WTC11 (cell line): ENCODE measurements around the gene DPYSL3. TPM values are rescaled to one million over a fixed set of nuclear protein-coding genes. Genes with fewer than 3 reads are reported as not detected.

Experiments used
- FOXJ3 ChIP-seq: sonication (generic); formaldehyde crosslinking; IDR thresholded peaks from 2 replicates; pipeline ENCODE4 v1.9.0; 2021; ENCODE audit warnings: missing genetic modification reagents, mild to moderate bottlenecking, borderline replicate concordance
- TCF7 ChIP-seq: sonication (generic); formaldehyde crosslinking; IDR thresholded peaks from 2 replicates; pipeline ENCODE4 v1.8.0; 2022; ENCODE audit warnings: mild to moderate bottlenecking, low read depth, missing genetic modification reagents, moderate library complexity
- total RNA-seq: library from RNA; stranded (reverse); gene quantifications from 3 replicates; pipeline ENCODE4 v1.2.3, GENCODE V29; 2021
- TF ChIP-seq, protein P1 (sequence below): sonication (generic); formaldehyde crosslinking; IDR thresholded peaks from 2 replicates; pipeline ENCODE4 v1.8.0; 2023; ENCODE audit warnings: mild to moderate bottlenecking, missing genetic modification reagents
- TF ChIP-seq, protein P2 (sequence below): sonication (generic); formaldehyde crosslinking; IDR thresholded peaks from 2 replicates; pipeline ENCODE4 v1.8.0; 2022; ENCODE audit warnings: mild to moderate bottlenecking, missing genetic modification reagents
- TF ChIP-seq, protein P3 (sequence below): sonication (generic); formaldehyde crosslinking; IDR thresholded peaks from 2 replicates; pipeline ENCODE4 v1.8.0; 2022; ENCODE audit warnings: mild to moderate bottlenecking, missing genetic modification reagents
- TF ChIP-seq, protein P4 (sequence below): sonication (generic); formaldehyde crosslinking; IDR thresholded peaks from 2 replicates; pipeline ENCODE4 v1.8.1; 2023; ENCODE audit warnings: mild to moderate bottlenecking, missing genetic modification reagents, borderline replicate concordance
- TF ChIP-seq, protein P5 (sequence below): fragments of 250-450 bp; sonication (Bioruptor Pico); IDR thresholded peaks from 2 replicates; pipeline ENCODE4 v1.9.0; 2021; ENCODE audit warnings: mild to moderate bottlenecking

The DPYSL3 gene
- total RNA-seq, 1 experiment from 2014 or later, result 358 TPM

DNA sequence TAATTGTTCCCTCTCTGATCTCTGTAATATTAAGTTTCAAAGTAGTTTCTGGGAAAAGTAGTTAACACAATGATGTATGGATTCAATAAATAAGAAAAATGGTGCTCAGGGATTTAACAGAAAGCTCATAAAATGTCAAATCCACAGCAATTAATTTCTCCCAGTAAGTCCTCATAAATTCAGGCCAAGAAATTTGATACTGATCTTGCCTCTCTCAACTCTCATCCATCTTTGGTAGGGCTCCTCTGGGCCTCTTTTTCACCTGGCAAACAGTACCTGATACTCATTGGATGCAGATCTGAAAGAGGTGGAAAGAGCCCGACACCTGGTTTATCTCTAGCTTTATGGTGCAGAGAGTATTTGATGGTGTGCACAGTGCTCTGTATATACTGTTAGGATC, 168.9 kb downstream of the DPYSL3 start (continued):
- TF ChIP-seq, protein P1, sequence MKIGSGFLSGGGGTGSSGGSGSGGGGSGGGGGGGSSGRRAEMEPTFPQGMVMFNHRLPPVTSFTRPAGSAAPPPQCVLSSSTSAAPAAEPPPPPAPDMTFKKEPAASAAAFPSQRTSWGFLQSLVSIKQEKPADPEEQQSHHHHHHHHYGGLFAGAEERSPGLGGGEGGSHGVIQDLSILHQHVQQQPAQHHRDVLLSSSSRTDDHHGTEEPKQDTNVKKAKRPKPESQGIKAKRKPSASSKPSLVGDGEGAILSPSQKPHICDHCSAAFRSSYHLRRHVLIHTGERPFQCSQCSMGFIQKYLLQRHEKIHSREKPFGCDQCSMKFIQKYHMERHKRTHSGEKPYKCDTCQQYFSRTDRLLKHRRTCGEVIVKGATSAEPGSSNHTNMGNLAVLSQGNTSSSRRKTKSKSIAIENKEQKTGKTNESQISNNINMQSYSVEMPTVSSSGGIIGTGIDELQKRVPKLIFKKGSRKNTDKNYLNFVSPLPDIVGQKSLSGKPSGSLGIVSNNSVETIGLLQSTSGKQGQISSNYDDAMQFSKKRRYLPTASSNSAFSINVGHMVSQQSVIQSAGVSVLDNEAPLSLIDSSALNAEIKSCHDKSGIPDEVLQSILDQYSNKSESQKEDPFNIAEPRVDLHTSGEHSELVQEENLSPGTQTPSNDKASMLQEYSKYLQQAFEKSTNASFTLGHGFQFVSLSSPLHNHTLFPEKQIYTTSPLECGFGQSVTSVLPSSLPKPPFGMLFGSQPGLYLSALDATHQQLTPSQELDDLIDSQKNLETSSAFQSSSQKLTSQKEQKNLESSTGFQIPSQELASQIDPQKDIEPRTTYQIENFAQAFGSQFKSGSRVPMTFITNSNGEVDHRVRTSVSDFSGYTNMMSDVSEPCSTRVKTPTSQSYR (CRISPR knock-in tag), result no peak
- TF ChIP-seq, protein P2, sequence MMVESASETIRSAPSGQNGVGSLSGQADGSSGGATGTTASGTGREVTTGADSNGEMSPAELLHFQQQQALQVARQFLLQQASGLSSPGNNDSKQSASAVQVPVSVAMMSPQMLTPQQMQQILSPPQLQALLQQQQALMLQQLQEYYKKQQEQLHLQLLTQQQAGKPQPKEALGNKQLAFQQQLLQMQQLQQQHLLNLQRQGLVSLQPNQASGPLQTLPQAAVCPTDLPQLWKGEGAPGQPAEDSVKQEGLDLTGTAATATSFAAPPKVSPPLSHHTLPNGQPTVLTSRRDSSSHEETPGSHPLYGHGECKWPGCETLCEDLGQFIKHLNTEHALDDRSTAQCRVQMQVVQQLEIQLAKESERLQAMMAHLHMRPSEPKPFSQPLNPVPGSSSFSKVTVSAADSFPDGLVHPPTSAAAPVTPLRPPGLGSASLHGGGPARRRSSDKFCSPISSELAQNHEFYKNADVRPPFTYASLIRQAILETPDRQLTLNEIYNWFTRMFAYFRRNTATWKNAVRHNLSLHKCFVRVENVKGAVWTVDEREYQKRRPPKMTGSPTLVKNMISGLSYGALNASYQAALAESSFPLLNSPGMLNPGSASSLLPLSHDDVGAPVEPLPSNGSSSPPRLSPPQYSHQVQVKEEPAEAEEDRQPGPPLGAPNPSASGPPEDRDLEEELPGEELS (CRISPR knock-in tag), result no peak
- TF ChIP-seq, protein P3, sequence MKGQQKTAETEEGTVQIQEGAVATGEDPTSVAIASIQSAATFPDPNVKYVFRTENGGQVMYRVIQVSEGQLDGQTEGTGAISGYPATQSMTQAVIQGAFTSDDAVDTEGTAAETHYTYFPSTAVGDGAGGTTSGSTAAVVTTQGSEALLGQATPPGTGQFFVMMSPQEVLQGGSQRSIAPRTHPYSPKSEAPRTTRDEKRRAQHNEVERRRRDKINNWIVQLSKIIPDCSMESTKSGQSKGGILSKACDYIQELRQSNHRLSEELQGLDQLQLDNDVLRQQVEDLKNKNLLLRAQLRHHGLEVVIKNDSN, result no peak
- TF ChIP-seq, protein P4, sequence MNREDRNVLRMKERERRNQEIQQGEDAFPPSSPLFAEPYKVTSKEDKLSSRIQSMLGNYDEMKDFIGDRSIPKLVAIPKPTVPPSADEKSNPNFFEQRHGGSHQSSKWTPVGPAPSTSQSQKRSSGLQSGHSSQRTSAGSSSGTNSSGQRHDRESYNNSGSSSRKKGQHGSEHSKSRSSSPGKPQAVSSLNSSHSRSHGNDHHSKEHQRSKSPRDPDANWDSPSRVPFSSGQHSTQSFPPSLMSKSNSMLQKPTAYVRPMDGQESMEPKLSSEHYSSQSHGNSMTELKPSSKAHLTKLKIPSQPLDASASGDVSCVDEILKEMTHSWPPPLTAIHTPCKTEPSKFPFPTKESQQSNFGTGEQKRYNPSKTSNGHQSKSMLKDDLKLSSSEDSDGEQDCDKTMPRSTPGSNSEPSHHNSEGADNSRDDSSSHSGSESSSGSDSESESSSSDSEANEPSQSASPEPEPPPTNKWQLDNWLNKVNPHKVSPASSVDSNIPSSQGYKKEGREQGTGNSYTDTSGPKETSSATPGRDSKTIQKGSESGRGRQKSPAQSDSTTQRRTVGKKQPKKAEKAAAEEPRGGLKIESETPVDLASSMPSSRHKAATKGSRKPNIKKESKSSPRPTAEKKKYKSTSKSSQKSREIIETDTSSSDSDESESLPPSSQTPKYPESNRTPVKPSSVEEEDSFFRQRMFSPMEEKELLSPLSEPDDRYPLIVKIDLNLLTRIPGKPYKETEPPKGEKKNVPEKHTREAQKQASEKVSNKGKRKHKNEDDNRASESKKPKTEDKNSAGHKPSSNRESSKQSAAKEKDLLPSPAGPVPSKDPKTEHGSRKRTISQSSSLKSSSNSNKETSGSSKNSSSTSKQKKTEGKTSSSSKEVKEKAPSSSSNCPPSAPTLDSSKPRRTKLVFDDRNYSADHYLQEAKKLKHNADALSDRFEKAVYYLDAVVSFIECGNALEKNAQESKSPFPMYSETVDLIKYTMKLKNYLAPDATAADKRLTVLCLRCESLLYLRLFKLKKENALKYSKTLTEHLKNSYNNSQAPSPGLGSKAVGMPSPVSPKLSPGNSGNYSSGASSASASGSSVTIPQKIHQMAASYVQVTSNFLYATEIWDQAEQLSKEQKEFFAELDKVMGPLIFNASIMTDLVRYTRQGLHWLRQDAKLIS (CRISPR knock-in tag), result no peak
- TF ChIP-seq TCF7 (CRISPR knock-in tag) (no peak), FOXJ3 (no peak)
- TF ChIP-seq, protein P5, sequence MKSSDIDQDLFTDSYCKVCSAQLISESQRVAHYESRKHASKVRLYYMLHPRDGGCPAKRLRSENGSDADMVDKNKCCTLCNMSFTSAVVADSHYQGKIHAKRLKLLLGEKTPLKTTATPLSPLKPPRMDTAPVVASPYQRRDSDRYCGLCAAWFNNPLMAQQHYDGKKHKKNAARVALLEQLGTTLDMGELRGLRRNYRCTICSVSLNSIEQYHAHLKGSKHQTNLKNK, result no peak
